OCI-LY7 (cell line): ENCODE results near the gene NT5C2. TPM values are rescaled to one million over a fixed set of nuclear protein-coding genes. Genes with fewer than 3 reads are reported as not detected.

Experiments
- BruUV-seq: library from RNA; stranded (reverse); fragments of 400-500 nt; replicated peaks from 2 replicates; lab custom pipeline; 2021; lab: Mats Ljungman, UMichigan
- CTCF ChIA-PET: fragments of 300-600 bp; sonication (Branson Sonifier 250); formaldehyde crosslinking; loops from one replicate; lab custom pipeline; 2022; ENCODE audit warnings: antibody characterized with exemption; ENCODE audit not compliant: unreplicated experiment; lab: Charles Lee
- POLR2A ChIA-PET: fragments of 300-600 bp; sonication (Branson Sonifier 250); formaldehyde crosslinking; loops from one replicate; lab custom pipeline; 2022; ENCODE audit warnings: antibody characterized with exemption; lab: Charles Lee
- DNase-seq: peaks from one replicate; pipeline ENCODE4 v3.0.0-alpha.2; 2015; ENCODE audit warnings: low spot score
- H2AFZ ChIP-seq: fragments of 200-600 bp; sonication (generic), shearing (Covaris generic); 2 replicates; pipeline ENCODE4 v1.6.1; 2014; ENCODE audit warnings: mild to moderate bottlenecking, antibody characterized with exemption, low read length, moderate library complexity
- H3K27ac ChIP-seq: fragments of 200-600 bp; sonication (generic); 2 replicates; pipeline ENCODE4 v1.5.1; 2014; ENCODE audit warnings: mixed run types, low read depth, mild to moderate bottlenecking, moderate library complexity, low read length, inconsistent platforms; ENCODE audit not compliant: poor library complexity, severe bottlenecking
- H3K36me3 ChIP-seq: fragments of 200-600 bp; sonication (generic); 2 replicates; pipeline ENCODE4 v1.6.1; 2014; ENCODE audit warnings: mild to moderate bottlenecking, antibody characterized with exemption, low read length, moderate library complexity, mixed read lengths; ENCODE audit not compliant: insufficient read depth
- H3K4me1 ChIP-seq: fragments of 200-600 bp; sonication (generic); 2 replicates; pipeline ENCODE4 v1.5.1; 2014; ENCODE audit warnings: mild to moderate bottlenecking, low read length; ENCODE audit not compliant: insufficient read depth, poor library complexity, severe bottlenecking
- H3K4me2 ChIP-seq: fragments of 200-600 bp; sonication (generic); 2 replicates; pipeline ENCODE4 v1.6.1; 2014; ENCODE audit warnings: mild to moderate bottlenecking, low read length
- H3K4me3 ChIP-seq: fragments of 200-600 bp; sonication (generic); 2 replicates; pipeline ENCODE4 v1.5.1; 2014; ENCODE audit warnings: mild to moderate bottlenecking, low read depth, low read length; ENCODE audit not compliant: poor library complexity, severe bottlenecking
- H3K79me2 ChIP-seq: fragments of 200-600 bp; sonication (generic); 2 replicates; pipeline ENCODE4 v1.6.1; 2016; ENCODE audit warnings: low read depth, mild to moderate bottlenecking, low read length, moderate library complexity, mixed read lengths; ENCODE audit not compliant: insufficient read depth
- H3K9me2 ChIP-seq: fragments of 200-600 bp; sonication (generic); 2 replicates; pipeline ENCODE4 v1.6.1; 2016; ENCODE audit warnings: mild to moderate bottlenecking, low read length, mixed read lengths; ENCODE audit not compliant: insufficient read depth
- H3K9me3 ChIP-seq: fragments of 200-600 bp; sonication (generic); 2 replicates; pipeline ENCODE4 v1.6.1; 2014; ENCODE audit warnings: mild to moderate bottlenecking, mixed run types, low read length, mixed read lengths
- H4K20me1 ChIP-seq: fragments of 200-600 bp; sonication (generic); 2 replicates; pipeline ENCODE4 v1.6.1; 2014; ENCODE audit warnings: mild to moderate bottlenecking, antibody characterized with exemption, low read length, moderate library complexity, mixed read lengths; ENCODE audit not compliant: insufficient read depth
- CTCF ChIP-seq: fragments of 200-600 bp; sonication (generic); conservative IDR thresholded peaks from 2 replicates; pipeline ENCODE4 v1.5.1; 2014; ENCODE audit warnings: mild to moderate bottlenecking, antibody characterized with exemption, low read length, moderate library complexity, mixed read lengths
- EZH2phosphoT487 ChIP-seq: fragments of 200-600 bp; sonication (generic); IDR thresholded peaks from 2 replicates; pipeline ENCODE4 v1.6.1; 2018; ENCODE audit warnings: low read depth, borderline replicate concordance, mild to moderate bottlenecking, mixed run types, antibody characterized with exemption, low read length, moderate library complexity, mixed read lengths
- intact Hi-C: fragments of 100-400 bp; cut with micrococcal nuclease; formaldehyde crosslinking; loops from one replicate; pipeline ENCODE4 v1.10.0; 2022; ENCODE audit not compliant: unreplicated experiment
- total RNA-seq, 2 experiments: library from RNA; depleted of rRNA in 1 of 2; stranded (reverse); fragments of >200 nt in 1 of 2; shearing (Covaris generic) in 1 of 2; gene quantifications; 2 replicates each; pipeline ENCODE4 v1.2.3, GENCODE V29; 2014 to 2022

The NT5C2 gene
- total RNA-seq, 2 experiments from 2014 or later: 72.0 to 87.3 TPM

GRCh38 chr10:103066141-103067098 lies 126.7 kb downstream of the NT5C2 start:
- H2AFZ ChIP-seq: no peak overlapping the region
- no peaks in the 10 kb centered on the region for H3K9me2 ChIP-seq
- H4K20me1 ChIP-seq: no peaks in the 10 kb centered on the region
- ChIA-PET POLR2A (interaction anchor here (0.5 to 0.6 kb wide), 3 partner anchors 35 to 172 kb away, joined by 3 to 6 read pairs (median 3); no protein-coding TSS in a partner anchor), CTCF (no interaction called here)
- BruUV-seq: no TSS peak
- no peaks in the 10 kb centered on the region for H3K9me3 ChIP-seq
- H3K79me2 ChIP-seq: no peaks in the 10 kb centered on the region
- no peak overlapping the region for H3K4me2 ChIP-seq
- no peaks in the 10 kb centered on the region for H3K36me3 ChIP-seq
- TF ChIP-seq EZH2phosphoT487 (no peak), CTCF (no peak)
- no peak overlapping the region for H3K4me3 ChIP-seq
- peaks cover 21% of the 10 kb centered on the region for H3K4me1 ChIP-seq
- intact Hi-C loops: no loop called here
- no peak overlapping the region for H3K27ac ChIP-seq
- no peak for DNase-seq

GRCh38 chr10:103064956-103065355 lies 128.1 kb downstream of the NT5C2 start:
- H3K36me3 ChIP-seq: no peaks in the 10 kb centered on the region
- DNase-seq: no peak
- no peaks in the 10 kb centered on the region for H3K9me2 ChIP-seq
- ChIA-PET CTCF (no interaction called here), POLR2A (interaction anchor here (0.8 kb wide), 1 partner anchor 174 kb away, joined by 3 read pairs; no protein-coding TSS in a partner anchor)
- no peak for TF ChIP-seq CTCF
- TF ChIP-seq EZH2phosphoT487: no peak
- H3K4me3 ChIP-seq: no peak overlapping the region
- H3K27ac ChIP-seq: no peak overlapping the region
- no peak overlapping the region for H2AFZ ChIP-seq
- intact Hi-C loops: no loop called here
- H3K9me3 ChIP-seq: no peaks in the 10 kb centered on the region
- no peaks in the 10 kb centered on the region for H3K79me2 ChIP-seq
- no peak overlapping the region for H3K4me2 ChIP-seq
- H4K20me1 ChIP-seq: no peaks in the 10 kb centered on the region
- H3K4me1 ChIP-seq: peaks cover 12% of the 10 kb centered on the region
- BruUV-seq: no TSS peak
